22Rv1 (cell line): ENCODE results near the gene ADM2.

Experiments
- H3K27ac ChIP-seq: fragments of 450-650 bp; 2 replicates; pipeline ENCODE4 v1.5.1; 2017
- ZFX ChIP-seq: fragments of 450-650 bp; IDR thresholded peaks from 2 replicates; pipeline ENCODE4 v1.6.1; 2017; ENCODE audit warnings: antibody characterized with exemption, borderline replicate concordance
- TF ChIP-seq, protein P1 (sequence below): fragments of 450-650 bp; IDR thresholded peaks from 2 replicates; pipeline ENCODE4 v1.5.1; 2017; ENCODE audit warnings: mild to moderate bottlenecking

Gene ADM2

DNA sequence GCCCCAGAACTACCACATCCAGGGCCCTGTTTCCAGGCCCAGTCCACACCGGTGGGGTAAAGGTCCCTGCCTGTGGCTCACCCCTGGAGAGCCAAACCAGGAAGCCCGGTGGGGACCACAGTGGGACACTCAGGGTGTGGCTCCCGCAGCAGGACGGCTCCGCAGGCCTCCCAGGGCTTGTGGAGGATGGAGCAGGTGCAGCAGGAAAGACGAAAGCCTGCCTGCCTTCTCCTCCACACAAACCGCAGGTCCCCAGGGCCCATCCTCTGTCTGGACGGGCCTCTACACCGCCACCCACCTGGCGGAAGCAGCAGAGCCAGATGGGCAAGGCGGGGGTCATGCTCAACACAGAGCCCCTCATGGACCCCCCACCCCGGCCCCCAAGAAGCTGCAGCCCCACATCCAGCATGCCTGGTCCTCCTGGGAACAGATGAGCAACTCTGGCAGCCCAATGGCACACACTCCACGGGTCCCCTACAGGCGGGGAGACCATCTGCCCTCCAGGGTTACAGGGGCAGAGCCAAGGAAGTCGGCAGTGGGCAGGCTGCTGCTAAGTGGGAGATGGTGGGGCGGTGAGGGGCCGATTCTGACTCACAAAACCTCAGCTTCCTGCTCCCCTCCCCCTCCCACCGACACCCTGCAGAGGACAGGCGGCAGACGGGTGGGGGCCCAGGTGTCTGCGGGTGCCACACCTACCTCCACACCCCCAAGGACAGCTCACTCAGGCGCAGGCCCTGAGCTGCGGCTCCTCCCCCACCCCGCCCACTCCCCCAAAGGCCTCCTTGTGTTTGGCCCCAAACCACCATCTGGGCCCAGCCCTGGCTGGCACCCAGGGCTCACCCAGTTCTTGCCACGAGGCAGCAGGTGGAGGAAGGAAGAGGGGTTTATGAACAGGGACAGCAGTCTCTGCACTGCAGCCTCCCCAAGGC, 11.7 kb upstream of the ADM2 start:
- TF ChIP-seq, protein P1, sequence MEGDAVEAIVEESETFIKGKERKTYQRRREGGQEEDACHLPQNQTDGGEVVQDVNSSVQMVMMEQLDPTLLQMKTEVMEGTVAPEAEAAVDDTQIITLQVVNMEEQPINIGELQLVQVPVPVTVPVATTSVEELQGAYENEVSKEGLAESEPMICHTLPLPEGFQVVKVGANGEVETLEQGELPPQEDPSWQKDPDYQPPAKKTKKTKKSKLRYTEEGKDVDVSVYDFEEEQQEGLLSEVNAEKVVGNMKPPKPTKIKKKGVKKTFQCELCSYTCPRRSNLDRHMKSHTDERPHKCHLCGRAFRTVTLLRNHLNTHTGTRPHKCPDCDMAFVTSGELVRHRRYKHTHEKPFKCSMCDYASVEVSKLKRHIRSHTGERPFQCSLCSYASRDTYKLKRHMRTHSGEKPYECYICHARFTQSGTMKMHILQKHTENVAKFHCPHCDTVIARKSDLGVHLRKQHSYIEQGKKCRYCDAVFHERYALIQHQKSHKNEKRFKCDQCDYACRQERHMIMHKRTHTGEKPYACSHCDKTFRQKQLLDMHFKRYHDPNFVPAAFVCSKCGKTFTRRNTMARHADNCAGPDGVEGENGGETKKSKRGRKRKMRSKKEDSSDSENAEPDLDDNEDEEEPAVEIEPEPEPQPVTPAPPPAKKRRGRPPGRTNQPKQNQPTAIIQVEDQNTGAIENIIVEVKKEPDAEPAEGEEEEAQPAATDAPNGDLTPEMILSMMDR = no peak

DNA sequence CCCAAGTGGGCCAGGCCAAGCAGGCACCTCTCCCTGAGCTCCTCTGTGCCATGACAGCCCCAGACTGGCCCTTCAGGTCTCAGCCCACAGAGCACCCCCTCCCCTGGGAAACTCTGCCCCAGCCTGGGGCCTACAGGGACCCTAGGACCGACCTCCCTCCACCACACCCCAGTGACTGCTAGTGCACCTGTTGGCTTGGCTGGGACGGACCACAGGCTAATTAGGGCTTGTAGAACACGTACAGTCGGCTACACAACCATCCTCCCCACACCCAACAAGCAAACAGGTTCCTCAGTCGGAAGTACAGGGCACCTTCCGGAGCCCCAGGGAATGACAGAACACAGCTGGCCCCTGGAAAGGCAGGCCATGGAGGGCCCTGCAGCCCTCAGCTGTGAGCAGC, 10.9 kb upstream of the ADM2 start:
- H3K27ac ChIP-seq = no peak overlapping the region
- TF ChIP-seq, protein P1 = no peak
- TF ChIP-seq ZFX = no peak

More for the DNA sequence above, 11.7 kb upstream of the ADM2 start:
- no peak overlapping the region for H3K27ac ChIP-seq

DNA sequence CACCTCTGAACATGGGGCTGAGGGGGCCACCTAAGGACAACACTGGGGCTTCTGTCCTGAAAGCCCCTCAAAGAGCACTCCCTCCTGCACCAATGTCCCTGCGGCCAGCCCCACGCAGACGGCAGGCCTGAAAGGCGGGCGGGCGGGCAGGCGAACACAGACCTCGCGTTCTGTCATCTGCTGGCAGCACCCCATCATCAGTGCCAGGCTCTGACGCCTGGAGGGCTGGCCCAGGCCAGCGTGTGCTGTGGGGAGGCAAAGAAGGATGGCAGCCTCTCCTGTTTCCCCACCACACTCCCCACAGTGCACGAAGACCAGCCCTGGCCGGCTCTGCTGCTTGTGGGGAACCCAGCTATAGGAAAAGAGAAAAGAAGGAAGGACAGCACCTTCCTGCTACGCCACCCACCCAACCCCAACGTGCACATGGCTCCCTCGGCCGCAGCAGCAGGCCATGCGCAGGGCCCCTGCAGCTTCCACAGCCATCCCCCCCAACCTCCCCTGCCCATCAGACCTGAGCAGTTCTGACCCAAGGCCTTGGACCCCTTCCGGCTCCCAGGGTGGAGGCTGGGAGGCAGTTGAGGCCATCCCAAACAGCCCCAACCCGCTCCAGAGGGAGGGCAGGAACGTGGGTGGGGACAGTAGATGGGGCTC, 10.0 kb upstream of the ADM2 start:
- TF ChIP-seq ZFX = no peak
- TF ChIP-seq, protein P1 = no peak
- H3K27ac ChIP-seq = no peak overlapping the region

DNA sequence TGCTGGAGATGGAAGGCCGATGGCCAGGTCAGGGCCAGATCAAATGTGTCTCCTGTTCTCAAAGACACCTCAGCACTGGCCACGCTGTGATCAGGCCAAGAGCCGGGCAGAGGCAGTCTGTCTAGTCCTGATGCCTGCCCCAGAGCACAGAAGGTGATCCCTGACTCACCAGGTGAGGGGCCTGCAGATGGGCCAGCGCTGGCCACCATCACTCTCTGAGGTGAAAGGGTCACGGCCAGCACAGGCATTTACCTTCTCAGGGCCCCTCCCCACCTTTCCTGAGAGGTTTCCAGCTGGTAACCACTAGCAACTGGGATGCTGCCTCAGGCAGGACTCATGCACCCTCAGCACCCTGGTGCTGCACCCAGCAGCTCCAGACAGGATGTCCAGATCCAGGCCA, 9.4 kb upstream of the ADM2 start:
- TF ChIP-seq ZFX = no peak
- TF ChIP-seq, protein P1 = no peak
- no peak overlapping the region for H3K27ac ChIP-seq

DNA sequence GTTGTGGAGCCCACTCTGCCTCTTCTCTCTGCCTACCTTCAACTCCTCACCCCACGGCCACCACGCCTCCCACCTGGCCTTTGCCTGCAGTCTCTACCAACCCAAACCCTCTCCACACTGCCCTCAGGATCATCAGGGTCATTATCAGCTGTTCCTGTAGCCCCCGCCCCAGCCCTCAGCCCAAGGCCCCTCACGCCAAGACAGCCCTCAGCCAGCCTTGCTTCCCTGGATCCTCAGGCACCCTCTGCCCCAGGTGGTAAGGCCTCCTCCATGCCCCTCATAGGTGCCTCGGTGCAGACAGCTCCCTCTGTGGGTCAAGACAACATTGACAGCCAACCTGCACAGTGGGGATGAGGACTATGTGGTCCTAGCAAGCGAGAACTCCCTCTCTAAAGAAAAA, 8.3 kb upstream of the ADM2 start:
- no peak overlapping the region for H3K27ac ChIP-seq
- TF ChIP-seq, protein P1 = peak; percentile 69
- no peak for TF ChIP-seq ZFX

DNA sequence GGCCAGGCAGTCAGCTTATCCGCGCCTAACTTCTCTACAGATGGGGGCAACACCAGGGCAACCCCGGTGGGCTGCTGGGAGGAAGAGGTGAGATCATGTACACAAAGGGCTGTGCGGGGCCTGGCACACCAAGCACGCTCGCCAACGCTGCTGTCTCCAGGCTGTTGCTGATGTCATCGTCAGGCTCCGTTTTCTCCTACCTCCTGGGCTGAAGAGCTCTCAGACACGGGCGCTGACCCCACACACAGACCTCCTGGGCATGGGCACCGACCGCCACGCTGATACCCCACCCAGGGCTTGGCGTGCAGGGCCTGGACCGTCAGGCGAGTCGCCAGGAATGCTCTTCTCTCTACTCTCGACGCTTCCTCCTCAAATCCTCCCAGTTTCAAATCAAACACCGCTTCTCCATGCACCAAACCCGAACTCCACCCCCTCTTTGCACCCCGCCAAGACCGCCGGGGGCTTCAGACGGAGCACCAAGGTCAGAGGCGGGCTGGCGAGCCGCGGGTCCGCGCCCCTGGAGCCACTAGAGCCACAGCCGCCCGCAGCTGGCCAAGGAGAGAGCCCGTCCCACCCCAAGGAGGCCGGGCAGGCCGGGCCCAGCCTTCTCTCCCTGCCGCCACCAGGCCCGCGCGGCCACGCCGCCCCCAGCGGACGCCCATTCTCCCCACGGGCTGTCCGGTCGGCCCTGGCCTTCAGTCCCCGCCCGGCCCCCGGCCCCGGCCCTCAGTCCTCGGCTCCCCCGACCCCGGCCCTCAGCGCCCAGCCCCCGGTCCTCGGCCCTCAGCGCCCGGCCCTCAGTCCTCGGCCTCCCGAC, 7.3 kb upstream of the ADM2 start:
- H3K27ac ChIP-seq = peak overlapping the region; percentile 69
- TF ChIP-seq, protein P1 = no peak
- TF ChIP-seq ZFX = no peak
